Activated T-cell treated with anti-CD3 and anti-CD28 coated beads, Interleukin-2, amount 50 U/mL, for 72 hours (primary cell): ENCODE data around the gene GPR183. TPM values are rescaled to one million over a fixed set of nuclear protein-coding genes. Genes with fewer than 3 reads are reported as not detected.

Source experiments
- ATAC-seq, 2 donors: fragments of 150-1000 bp; cut with Tn5 transposase; replicated peaks in 1 of 2; 2 replicates each; pipeline ENCODE4 v1.10.0; 2021; ENCODE audit warnings: moderate library complexity in 2 of 2, mild to moderate bottlenecking in 1 of 2
- DNase-seq, 2 donors: peaks; one replicate each; pipeline ENCODE4 v3.0.0; 2021 to 2022; ENCODE audit warnings: mixed read lengths in 1 of 2
- H3K27ac Mint-ChIP-seq: one replicate; pipeline ENCODE4 v1.8.0; 2022; ENCODE audit warnings: mild to moderate bottlenecking, moderate library complexity, mixed read lengths
- H3K27me3 Mint-ChIP-seq: one replicate; pipeline ENCODE4 v1.8.0; 2022; ENCODE audit warnings: low read depth, mixed read lengths
- H3K36me3 Mint-ChIP-seq, 2 donors: one replicate each; pipeline ENCODE4 v1.8.0; 2022; ENCODE audit warnings: mixed read lengths in 2 of 2, mild to moderate bottlenecking in 1 of 2; ENCODE audit not compliant: insufficient read depth in 2 of 2
- H3K4me1 Mint-ChIP-seq: one replicate; pipeline ENCODE4 v1.8.0; 2022; ENCODE audit warnings: low read depth, mixed read lengths
- H3K4me3 Mint-ChIP-seq, 2 donors: one replicate each; pipeline ENCODE4 v1.8.0; 2022; ENCODE audit warnings: mild to moderate bottlenecking in 2 of 2, mixed read lengths in 2 of 2, moderate library complexity in 2 of 2
- H3K9me3 Mint-ChIP-seq, 2 donors: one replicate each; pipeline ENCODE4 v1.8.0; 2022; ENCODE audit warnings: mixed read lengths in 2 of 2
- total RNA-seq, 2 donors: library from RNA; stranded (reverse); gene quantifications; one replicate each; pipeline ENCODE4 v1.2.3, GENCODE V29; 2022

The GPR183 gene
- total RNA-seq, 2 donors from 2014 or later, result 32.8 to 57.5 TPM

GRCh38 chr13:99294958-99295357 is 12.2 kb downstream of the GPR183 start:
- peak overlapping the region; percentile 67 to 86 for H3K4me3 Mint-ChIP-seq
- DNase-seq (no peak), ATAC-seq (peak; percentile 19 to 29)
- H3K36me3 Mint-ChIP-seq, result peaks cover 20 to 40% of the 10 kb centered on the region in 2 donors
- H3K9me3 Mint-ChIP-seq, result no peaks in the 10 kb centered on the region
- H3K27me3 Mint-ChIP-seq, result no peaks in the 10 kb centered on the region
- peaks cover 94% of the 10 kb centered on the region for H3K4me1 Mint-ChIP-seq
- H3K27ac Mint-ChIP-seq, result peak overlapping the region; percentile 100

DNA sequence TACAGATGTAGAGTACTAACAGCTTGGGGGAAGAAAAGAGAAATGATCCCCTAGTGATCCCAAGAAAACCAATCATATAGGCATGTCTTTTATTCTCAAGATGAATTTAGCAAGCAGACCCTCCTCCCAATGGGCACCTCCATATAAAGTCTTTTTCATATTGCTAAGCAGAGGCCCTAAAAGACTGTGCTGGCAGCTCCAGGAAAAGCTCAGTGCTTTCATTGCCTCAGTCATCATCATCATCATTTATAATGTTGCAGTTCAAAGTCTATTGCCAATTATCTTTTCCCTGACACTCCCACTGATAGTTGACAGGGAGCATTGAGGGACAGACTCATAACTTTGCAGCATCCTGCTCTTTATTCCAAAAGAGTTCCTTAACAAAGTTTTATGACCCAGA is 13.0 kb downstream of the GPR183 start:
- DNase-seq, result no peak
- peak overlapping the region in 1 of 2 donors; percentile 56 for H3K4me3 Mint-ChIP-seq
- H3K9me3 Mint-ChIP-seq, result no peaks in the 10 kb centered on the region
- no peaks in the 10 kb centered on the region for H3K27me3 Mint-ChIP-seq
- H3K36me3 Mint-ChIP-seq, result peaks cover 21 to 41% of the 10 kb centered on the region in 2 donors
- peaks cover 95% of the 10 kb centered on the region for H3K4me1 Mint-ChIP-seq
- H3K27ac Mint-ChIP-seq, result peak overlapping the region; percentile 89
- no peak for ATAC-seq

GRCh38 chr13:99293178-99293577 is 14.0 kb downstream of the GPR183 start:
- H3K4me3 Mint-ChIP-seq, result peak overlapping the region; percentile 3 to 51
- peak overlapping the region; percentile 89 for H3K27ac Mint-ChIP-seq
- peaks cover 95% of the 10 kb centered on the region for H3K4me1 Mint-ChIP-seq
- H3K27me3 Mint-ChIP-seq, result no peaks in the 10 kb centered on the region
- no peaks in the 10 kb centered on the region for H3K9me3 Mint-ChIP-seq
- H3K36me3 Mint-ChIP-seq, result peaks cover 21 to 37% of the 10 kb centered on the region in 2 donors
- ATAC-seq (no peak), DNase-seq (no peak)

DNA sequence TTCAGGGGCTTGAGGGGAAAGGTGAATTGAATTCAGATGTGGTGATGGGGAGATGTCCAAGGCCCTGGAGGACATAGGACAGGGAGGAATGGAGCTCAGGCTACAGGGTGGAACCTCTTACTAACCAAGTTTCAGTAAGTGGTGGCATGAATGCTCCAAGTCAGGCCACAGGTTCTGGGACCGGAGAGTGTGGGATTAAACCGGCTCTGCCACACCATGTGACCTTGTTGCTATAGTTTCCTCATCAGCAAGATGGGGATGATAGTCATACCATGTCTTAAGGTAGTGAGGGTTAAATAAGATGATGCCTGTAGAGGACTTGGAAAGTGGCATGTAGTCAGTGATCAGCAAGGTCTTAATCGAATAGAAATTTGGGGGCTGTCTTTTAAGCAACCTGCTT is 16.3 kb downstream of the GPR183 start:
- DNase-seq (peak; percentile 38 to 57), ATAC-seq (peak; percentile 44 to 48)
- H3K4me3 Mint-ChIP-seq, result peak overlapping the region; percentile 71 to 83
- peaks cover 96% of the 10 kb centered on the region for H3K4me1 Mint-ChIP-seq
- H3K27ac Mint-ChIP-seq, result peak overlapping the region; percentile 97
- H3K9me3 Mint-ChIP-seq, result no peaks in the 10 kb centered on the region
- peaks cover 19 to 31% of the 10 kb centered on the region in 2 donors for H3K36me3 Mint-ChIP-seq
- no peaks in the 10 kb centered on the region for H3K27me3 Mint-ChIP-seq

GRCh38 chr13:99289674-99290337 is 17.4 kb downstream of the GPR183 start:
- peak overlapping the region; percentile 71 to 83 for H3K4me3 Mint-ChIP-seq
- ATAC-seq, result peak; percentile 71 to 77

GRCh38 chr13:99289271-99289670 is 17.9 kb downstream of the GPR183 start:
- DNase-seq (no peak), ATAC-seq (no peak)
- H3K4me3 Mint-ChIP-seq, result peak overlapping the region; percentile 71 to 83
- no peaks in the 10 kb centered on the region for H3K27me3 Mint-ChIP-seq
- H3K36me3 Mint-ChIP-seq, result peaks cover 8 to 20% of the 10 kb centered on the region in 2 donors
- no peaks in the 10 kb centered on the region for H3K9me3 Mint-ChIP-seq
- peak overlapping the region; percentile 83 for H3K27ac Mint-ChIP-seq
- peaks cover 100% of the 10 kb centered on the region for H3K4me1 Mint-ChIP-seq

More at GRCh38 chr13:99289674-99290337, 17.4 kb downstream of the GPR183 start:
- Mint-ChIP-seq H3K27me3 (no peaks in the 10 kb centered on the region), H3K4me1 (peaks cover 96% of the 10 kb centered on the region), H3K36me3 (peaks cover 9 to 21% of the 10 kb centered on the region in 2 donors), H3K27ac (peak overlapping the region; percentile 97), H3K9me3 (no peaks in the 10 kb centered on the region)
- DNase-seq, result peak; percentile 78 to 80

DNA sequence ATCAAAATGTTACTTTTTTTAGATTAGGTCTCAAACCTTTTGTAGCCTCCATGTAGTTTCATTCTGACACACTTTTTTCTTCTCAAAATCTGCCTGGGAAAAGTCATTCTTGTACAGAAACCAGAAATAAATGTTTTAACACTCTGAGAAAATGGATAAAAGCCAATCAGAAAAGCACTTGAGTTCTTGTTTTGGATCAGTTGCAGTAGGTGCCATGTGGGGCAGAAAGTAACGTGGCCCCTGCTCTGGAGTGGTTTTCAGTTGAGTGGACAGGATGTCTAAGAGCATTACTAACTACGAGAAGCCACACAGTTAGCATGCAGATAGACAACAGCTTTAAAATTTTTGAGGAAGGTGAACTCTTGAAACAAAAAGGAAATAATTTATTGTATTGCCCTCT is 19.1 kb downstream of the GPR183 start:
- ATAC-seq (peak; percentile 76 to 80), DNase-seq (peak; percentile 70 to 79)
- Mint-ChIP-seq H3K27ac (peak overlapping the region; percentile 83), H3K36me3 (peaks cover 5 to 13% of the 10 kb centered on the region in 2 donors), H3K9me3 (no peaks in the 10 kb centered on the region), H3K4me3 (peak overlapping the region; percentile 59 to 71), H3K27me3 (no peaks in the 10 kb centered on the region), H3K4me1 (peaks cover 100% of the 10 kb centered on the region)

- H3K36me3 Mint-ChIP-seq, result peaks cover 3 to 9% of the 10 kb centered on the region in 2 donors
- ATAC-seq, result no peak
- H3K9me3 Mint-ChIP-seq, result no peaks in the 10 kb centered on the region
- H3K27ac Mint-ChIP-seq, result peak overlapping the region; percentile 83
- no peaks in the 10 kb centered on the region for H3K27me3 Mint-ChIP-seq
- no peak for DNase-seq
- peak overlapping the region; percentile 59 to 71 for H3K4me3 Mint-ChIP-seq
- peaks cover 100% of the 10 kb centered on the region for H3K4me1 Mint-ChIP-seq
Measured at GRCh38 chr13:99287551-99287950, 19.6 kb downstream of the GPR183 start.

GRCh38 chr13:99285432-99286182 is 21.6 kb downstream of the GPR183 start:
- ATAC-seq (no peak), DNase-seq (no peak)
- Mint-ChIP-seq H3K4me1 (peaks cover 100% of the 10 kb centered on the region), H3K36me3 (peaks cover 4 to 10% of the 10 kb centered on the region in 2 donors), H3K27me3 (no peaks in the 10 kb centered on the region), H3K27ac (peak overlapping the region; percentile 79), H3K4me3 (no peak overlapping the region), H3K9me3 (no peaks in the 10 kb centered on the region)

DNA sequence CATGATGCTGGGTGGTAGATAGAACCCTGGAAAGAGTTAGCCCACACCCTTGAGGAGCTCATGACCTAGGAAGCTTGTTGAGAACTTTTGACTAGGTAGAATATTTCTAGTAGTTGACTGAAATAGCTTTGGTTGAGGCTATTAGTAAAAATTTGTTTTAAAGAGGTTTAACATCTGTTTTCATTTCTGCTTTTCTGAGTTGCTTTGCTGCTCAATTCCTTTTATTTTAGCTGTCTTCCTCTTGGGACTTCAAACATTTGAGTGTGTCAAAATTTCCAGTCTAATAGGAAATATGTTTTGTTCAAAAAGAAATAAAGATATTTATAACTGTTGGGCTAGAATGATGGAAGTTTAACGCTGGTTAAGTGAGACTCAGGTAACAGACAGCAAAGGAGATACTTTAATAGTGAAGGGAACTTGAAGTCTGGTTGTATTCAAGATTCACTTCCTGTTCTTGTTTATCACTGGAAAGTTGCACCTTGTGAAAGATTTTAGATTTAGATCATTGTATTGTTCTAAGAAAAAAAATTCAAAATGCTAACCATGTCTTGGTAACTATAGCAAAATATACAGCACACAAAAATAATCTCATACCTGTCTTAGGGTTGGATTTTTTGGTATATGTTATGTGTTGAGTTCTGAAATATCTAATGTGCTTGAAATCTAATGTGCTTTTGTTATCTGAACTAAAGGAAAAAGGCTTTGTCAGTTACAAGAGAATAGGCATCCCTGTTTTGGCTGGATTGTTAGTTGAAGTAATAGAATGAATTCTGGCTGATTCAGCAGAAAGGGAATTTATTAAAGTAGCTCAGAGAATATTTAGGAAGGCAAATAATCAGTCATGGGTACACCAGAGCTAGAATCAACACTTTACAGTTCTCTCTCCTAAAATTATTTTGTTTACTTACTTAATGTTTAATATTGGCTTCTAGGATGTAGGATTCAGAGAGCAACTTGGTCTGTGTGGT is 24.7 kb downstream of the GPR183 start:
- no peaks in the 10 kb centered on the region for H3K27me3 Mint-ChIP-seq
- peak overlapping the region; percentile 42 to 55 for H3K4me3 Mint-ChIP-seq
- no peaks in the 10 kb centered on the region for H3K9me3 Mint-ChIP-seq
- peak overlapping the region; percentile 91 for H3K27ac Mint-ChIP-seq
- H3K4me1 Mint-ChIP-seq, result peaks cover 100% of the 10 kb centered on the region
- DNase-seq, result no peak
- peaks cover 5 to 13% of the 10 kb centered on the region in 2 donors for H3K36me3 Mint-ChIP-seq
- no peak for ATAC-seq

DNA sequence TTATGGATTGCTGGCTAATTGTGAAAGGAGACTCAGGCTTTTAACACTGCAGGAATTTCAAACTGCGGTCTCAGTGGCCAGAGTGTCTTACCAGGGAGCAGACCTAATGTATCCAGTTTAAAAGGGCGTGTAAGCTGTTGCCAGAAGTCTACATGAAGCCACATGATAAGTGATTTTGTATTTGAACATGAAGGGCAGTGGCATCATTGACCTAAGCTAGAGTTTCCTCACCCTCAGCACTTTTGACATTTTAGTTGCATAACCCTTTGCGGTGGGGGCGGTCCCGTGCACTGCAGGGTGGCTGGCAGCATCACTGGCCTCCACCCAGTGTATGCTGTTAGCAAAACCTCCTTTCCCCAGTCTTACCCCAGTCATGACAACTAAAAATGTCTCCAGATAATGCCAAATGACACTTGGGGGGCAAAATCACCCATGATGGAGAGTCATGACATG is 25.4 kb downstream of the GPR183 start:
- peak; percentile 76 to 81 for ATAC-seq
- Mint-ChIP-seq H3K36me3 (peaks cover 6 to 13% of the 10 kb centered on the region in 2 donors), H3K4me1 (peaks cover 100% of the 10 kb centered on the region), H3K4me3 (peak overlapping the region; percentile 31 to 55), H3K27me3 (no peaks in the 10 kb centered on the region), H3K9me3 (no peaks in the 10 kb centered on the region), H3K27ac (peak overlapping the region; percentile 44)
- DNase-seq, result peak; percentile 61 to 71

GRCh38 chr13:99280166-99280565 is 27.0 kb downstream of the GPR183 start:
- Mint-ChIP-seq H3K36me3 (peaks cover 5 to 14% of the 10 kb centered on the region in 2 donors), H3K4me3 (peak overlapping the region; percentile 2 to 4)
- peak; percentile 12 to 14 for ATAC-seq

More at GRCh38 chr13:99280166-99280565, 27.0 kb downstream of the GPR183 start:
- Mint-ChIP-seq H3K27ac (no peak overlapping the region), H3K4me1 (peaks cover 100% of the 10 kb centered on the region), H3K27me3 (no peaks in the 10 kb centered on the region), H3K9me3 (no peaks in the 10 kb centered on the region)
- no peak for DNase-seq
